GM12878 (cell line): ENCODE data around the gene LRRC4B.

Source experiments
- PAX5 ChIP-seq: IDR thresholded peaks from 2 replicates; pipeline ENCODE4 v1.6.1; 2011; ENCODE audit warnings: low read depth, low read length, borderline replicate concordance
- RAD21 ChIP-seq: IDR thresholded peaks from 2 replicates; pipeline ENCODE4 v1.6.1; 2011; ENCODE audit warnings: mild to moderate bottlenecking, low read depth, low read length, moderate library complexity; ENCODE audit not compliant: insufficient read depth

DNA sequence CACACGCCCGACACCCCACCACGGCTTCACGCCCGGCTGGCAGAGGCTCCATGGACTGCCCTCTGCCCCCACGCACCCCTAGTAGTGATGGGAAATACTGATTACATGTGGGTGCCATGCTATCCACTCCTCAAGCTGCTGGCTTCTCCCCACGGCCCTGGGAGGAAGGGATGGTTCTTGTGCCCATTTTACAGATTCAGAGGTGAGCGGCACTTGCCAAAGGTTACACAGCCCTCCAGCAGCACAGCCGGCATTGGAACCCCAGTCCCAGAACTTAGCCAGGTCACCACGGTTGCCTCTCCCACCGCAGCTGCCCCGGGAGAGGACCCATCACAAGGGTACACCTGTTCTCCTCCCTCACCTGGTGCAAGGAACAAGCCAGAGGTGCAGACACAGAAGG is 13.2 kb downstream of the LRRC4B start:
- no peak for TF ChIP-seq PAX5
- TF ChIP-seq RAD21, result no peak
